ENCODE data around the gene C1orf21.

Gene C1orf21

GRCh38 chr1:184445997-184446396, 59.2 kb downstream of the C1orf21 start:
- no peak for DNase-seq (ENCODE audit: low read depth, low spot score)

- DNase-seq (ENCODE audit: low read depth, low spot score), result no peak
Measured at GRCh38 chr1:184447651-184448185, 60.9 kb downstream of the C1orf21 start.

- no peak for DNase-seq (ENCODE audit: low read depth, low spot score)
Measured at GRCh38 chr1:184449916-184450315, 63.1 kb downstream of the C1orf21 start.

GRCh38 chr1:184455786-184456185, 69.0 kb downstream of the C1orf21 start:
- DNase-seq (ENCODE audit: low read depth, low spot score), result no peak

GRCh38 chr1:184456189-184456588, 69.4 kb downstream of the C1orf21 start:
- no peak for DNase-seq (ENCODE audit: low read depth, low spot score)

GRCh38 chr1:184457500-184457899, 70.7 kb downstream of the C1orf21 start:
- DNase-seq (ENCODE audit: low read depth, low spot score), result no peak

- no peak for DNase-seq (ENCODE audit: low read depth, low spot score)
Measured at GRCh38 chr1:184461321-184461720, 74.5 kb downstream of the C1orf21 start.

- no peak for DNase-seq (ENCODE audit: low read depth, low spot score)
Measured at GRCh38 chr1:184462155-184462554, 75.3 kb downstream of the C1orf21 start.

- no peak for DNase-seq (ENCODE audit: low read depth, low spot score)
Measured at GRCh38 chr1:184462990-184463389, 76.2 kb downstream of the C1orf21 start.

GRCh38 chr1:184463680-184464079, 76.9 kb downstream of the C1orf21 start:
- no peak for DNase-seq (ENCODE audit: low read depth, low spot score)

- DNase-seq (ENCODE audit: low read depth, low spot score), result no peak
Measured at GRCh38 chr1:184464757-184465156, 77.9 kb downstream of the C1orf21 start.

- DNase-seq (ENCODE audit: low read depth, low spot score), result no peak
Measured at GRCh38 chr1:184465489-184466146, 78.8 kb downstream of the C1orf21 start.

- DNase-seq (ENCODE audit: low read depth, low spot score), result no peak
Measured at GRCh38 chr1:184467295-184467694, 80.5 kb downstream of the C1orf21 start.

- no peak for DNase-seq (ENCODE audit: low read depth, low spot score)
Measured at GRCh38 chr1:184469396-184469795, 82.6 kb downstream of the C1orf21 start.

- DNase-seq (ENCODE audit: low read depth, low spot score), result no peak
Measured at GRCh38 chr1:184471686-184472085, 84.9 kb downstream of the C1orf21 start.

- no peak for DNase-seq (ENCODE audit: low read depth, low spot score)
Measured at GRCh38 chr1:184472136-184472535, 85.3 kb downstream of the C1orf21 start.

- DNase-seq (ENCODE audit: low read depth, low spot score), result no peak
Measured at GRCh38 chr1:184473176-184473966, 86.5 kb downstream of the C1orf21 start.

- DNase-seq (ENCODE audit: low read depth, low spot score), result no peak
Measured at GRCh38 chr1:184476187-184476586, 89.4 kb downstream of the C1orf21 start.

- DNase-seq (ENCODE audit: low read depth, low spot score), result no peak
Measured at GRCh38 chr1:184479435-184480167, 92.8 kb downstream of the C1orf21 start.

- DNase-seq (ENCODE audit: low read depth, low spot score), result no peak
Measured at GRCh38 chr1:184480736-184481135, 93.9 kb downstream of the C1orf21 start.

- DNase-seq (ENCODE audit: low read depth, low spot score), result no peak
Measured at GRCh38 chr1:184482136-184482535, 95.3 kb downstream of the C1orf21 start.

GRCh38 chr1:184483101-184483683, 96.4 kb downstream of the C1orf21 start:
- peak; percentile 22 for DNase-seq (ENCODE audit: low read depth, low spot score)

All from brain pericyte (primary cell).